DND-41 (cell line): ENCODE data around the gene ATP10A.

Source experiments
- ATAC-seq: fragments of 200-7000 bp; cut with Tn5 transposase; 3 replicates; pipeline ENCODE4 v1.9.1; 2021; ENCODE audit warnings: low read depth; ENCODE audit not compliant: insufficient read depth
- DNase-seq: peaks from one replicate; pipeline ENCODE4 v3.0.0-alpha.2; 2020
- H2AFZ ChIP-seq: 2 replicates; pipeline ENCODE4 v1.6.0; 2012; ENCODE audit warnings: low read depth, low read length
- H3K27ac ChIP-seq: 2 replicates; pipeline ENCODE4 v1.5.1; 2012; ENCODE audit warnings: low read length, inconsistent platforms
- H3K27me3 ChIP-seq: fragments of 200-600 bp; sonication (generic); 2 replicates; pipeline ENCODE4 v1.6.0; 2012; ENCODE audit warnings: low read length, mild to moderate bottlenecking, inconsistent platforms; ENCODE audit not compliant: insufficient read depth, poor library complexity
- H3K36me3 ChIP-seq: 2 replicates; pipeline ENCODE4 v1.5.1; 2012; ENCODE audit warnings: low read length, inconsistent platforms; ENCODE audit not compliant: insufficient read depth
- H3K4me1 ChIP-seq: 2 replicates; pipeline ENCODE4 v1.5.1; 2012; ENCODE audit warnings: mild to moderate bottlenecking, low read length; ENCODE audit not compliant: insufficient read depth
- H3K4me2 ChIP-seq: 2 replicates; pipeline ENCODE4 v1.6.0; 2012; ENCODE audit warnings: mild to moderate bottlenecking, moderate library complexity, low read length, inconsistent platforms; ENCODE audit not compliant: insufficient read depth
- H3K4me3 ChIP-seq, 2 experiments: fragments of 200-600 bp in 1 of 2; shearing (Covaris generic) in 1 of 2; 2 replicates each; pipeline ENCODE4 v1.5.1; 2012 to 2016; ENCODE audit warnings: inconsistent platforms in 2 of 2, low read length in 2 of 2, mild to moderate bottlenecking in 2 of 2, low read depth in 1 of 2, moderate library complexity in 1 of 2
- H3K79me2 ChIP-seq: 2 replicates; pipeline ENCODE4 v1.6.0; 2012; ENCODE audit warnings: low read length, inconsistent platforms; ENCODE audit not compliant: insufficient read depth
- H3K9ac ChIP-seq: 2 replicates; pipeline ENCODE4 v1.6.0; 2012; ENCODE audit warnings: low read depth, mild to moderate bottlenecking, inconsistent platforms, low read length, moderate library complexity
- H3K9me3 ChIP-seq: 2 replicates; pipeline ENCODE4 v1.5.1; 2012; ENCODE audit warnings: low read length, moderate library complexity, mild to moderate bottlenecking, inconsistent platforms; ENCODE audit not compliant: insufficient read depth, severe bottlenecking
- H4K20me1 ChIP-seq: 2 replicates; pipeline ENCODE4 v1.6.0; 2012; ENCODE audit warnings: low read length; ENCODE audit not compliant: insufficient read depth
- CTCF ChIP-seq: IDR thresholded peaks from 2 replicates; pipeline ENCODE4 v1.5.1; 2012; ENCODE audit warnings: borderline replicate concordance, low read length, moderate library complexity, mild to moderate bottlenecking; ENCODE audit not compliant: poor library complexity, severe bottlenecking; ENCODE audit errors: extremely low read depth
- EZH2 ChIP-seq: IDR thresholded peaks from 3 replicates; pipeline ENCODE4 v1.6.1; 2012; ENCODE audit warnings: borderline replicate concordance, low read depth, mild to moderate bottlenecking, moderate library complexity, low read length, inconsistent platforms; ENCODE audit not compliant: severe bottlenecking

The ATP10A gene

GRCh38 chr15:25689592-25689991, 173.5 kb downstream of the ATP10A start:
- H3K27ac ChIP-seq, result no peak overlapping the region
- H3K9me3 ChIP-seq, result no peaks in the 10 kb centered on the region
- H3K4me1 ChIP-seq, result no peaks in the 10 kb centered on the region
- H3K9ac ChIP-seq, result no peak overlapping the region
- ATAC-seq, result no peak
- H3K36me3 ChIP-seq, result no peaks in the 10 kb centered on the region
- TF ChIP-seq EZH2 (no peak), CTCF (no peak)
- DNase-seq, result no peak
- no peak overlapping the region for H2AFZ ChIP-seq
- no peaks in the 10 kb centered on the region for H3K27me3 ChIP-seq
- no peaks in the 10 kb centered on the region for H4K20me1 ChIP-seq
- no peak overlapping the region for H3K4me3 ChIP-seq
- H3K79me2 ChIP-seq, result no peaks in the 10 kb centered on the region
- no peak overlapping the region for H3K4me2 ChIP-seq

- no peaks in the 10 kb centered on the region for H3K36me3 ChIP-seq
- no peaks in the 10 kb centered on the region for H3K4me1 ChIP-seq
- ATAC-seq, result no peak
Observed at GRCh38 chr15:25688166-25688565, 175.0 kb downstream of the ATP10A start.

GRCh38 chr15:25687689-25688088, 175.4 kb downstream of the ATP10A start:
- no peak overlapping the region for H2AFZ ChIP-seq
- H3K4me3 ChIP-seq, result no peak overlapping the region
- DNase-seq, result no peak
- H3K27ac ChIP-seq, result no peak overlapping the region
- no peak for TF ChIP-seq EZH2
- no peak for TF ChIP-seq CTCF
- no peaks in the 10 kb centered on the region for H3K27me3 ChIP-seq
- H3K79me2 ChIP-seq, result no peaks in the 10 kb centered on the region
- ATAC-seq, result no peak
- H3K9ac ChIP-seq, result no peak overlapping the region
- no peak overlapping the region for H3K4me2 ChIP-seq
- no peaks in the 10 kb centered on the region for H3K4me1 ChIP-seq
- H4K20me1 ChIP-seq, result no peaks in the 10 kb centered on the region
- H3K9me3 ChIP-seq, result peaks cover 3% of the 10 kb centered on the region
- no peaks in the 10 kb centered on the region for H3K36me3 ChIP-seq

More at GRCh38 chr15:25688166-25688565, 175.0 kb downstream of the ATP10A start:
- H3K9ac ChIP-seq, result no peak overlapping the region
- H3K9me3 ChIP-seq, result peaks cover 3% of the 10 kb centered on the region
- no peak overlapping the region for H3K27ac ChIP-seq
- no peaks in the 10 kb centered on the region for H3K27me3 ChIP-seq
- no peak overlapping the region for H3K4me2 ChIP-seq
- TF ChIP-seq EZH2, result no peak
- no peak overlapping the region for H3K4me3 ChIP-seq
- no peak overlapping the region for H2AFZ ChIP-seq
- no peaks in the 10 kb centered on the region for H3K79me2 ChIP-seq
- H4K20me1 ChIP-seq, result no peaks in the 10 kb centered on the region
- DNase-seq, result no peak

GRCh38 chr15:25687276-25687675, 175.9 kb downstream of the ATP10A start:
- no peak overlapping the region for H2AFZ ChIP-seq
- no peaks in the 10 kb centered on the region for H3K36me3 ChIP-seq
- no peak overlapping the region for H3K4me2 ChIP-seq
- ATAC-seq (no peak), DNase-seq (no peak)
- H3K9me3 ChIP-seq, result peaks cover 3% of the 10 kb centered on the region
- no peaks in the 10 kb centered on the region for H3K79me2 ChIP-seq
- no peaks in the 10 kb centered on the region for H3K4me1 ChIP-seq
- H3K27ac ChIP-seq, result no peak overlapping the region
- H4K20me1 ChIP-seq, result no peaks in the 10 kb centered on the region
- H3K4me3 ChIP-seq, result no peak overlapping the region
- no peaks in the 10 kb centered on the region for H3K27me3 ChIP-seq
- H3K9ac ChIP-seq, result no peak overlapping the region
- TF ChIP-seq CTCF (no peak), EZH2 (no peak)
